Breast epithelium (tissue), 3 donors: ENCODE results near the gene ORM2.

Source experiments
- POLR2A ChIP-seq: fragments of 450-650 bp; IDR thresholded peaks from one replicate; pipeline ENCODE4 v1.6.1; 2016; ENCODE audit warnings: antibody characterized with exemption, mild to moderate bottlenecking, moderate library complexity
- POLR2AphosphoS5 ChIP-seq, 3 donors: sonication (generic); formaldehyde crosslinking; IDR thresholded peaks; one replicate each; pipeline ENCODE4 v1.6.1; 2017; ENCODE audit warnings: antibody characterized with exemption in 3 of 3
- TF ChIP-seq, protein P1 (sequence below), 3 donors: fragments of 450-650 bp; IDR thresholded peaks; one replicate each; pipeline ENCODE4 v1.5.1; 2016 to 2017; ENCODE audit warnings: antibody characterized with exemption in 3 of 3, mild to moderate bottlenecking in 3 of 3, moderate library complexity in 3 of 3

DNA sequence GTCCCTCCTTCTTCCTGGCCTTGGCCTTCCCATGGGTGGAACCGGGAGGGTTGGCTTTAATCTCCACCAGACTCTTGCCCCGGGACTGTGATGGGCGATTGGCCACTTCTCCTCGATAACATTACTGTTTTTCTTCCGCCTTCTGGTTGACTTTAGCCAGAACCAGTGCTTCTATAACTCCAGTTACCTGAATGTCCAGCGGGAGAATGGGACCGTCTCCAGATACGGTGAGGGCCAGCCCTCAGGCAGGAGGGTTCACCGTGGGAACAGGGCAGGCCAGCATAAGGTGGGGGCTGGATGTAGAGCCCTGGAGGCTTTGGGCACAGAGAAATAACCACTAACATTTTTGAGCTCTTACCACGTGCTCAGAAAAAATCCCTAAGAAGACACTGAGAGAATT is 967 bp downstream of the ORM2 start:
- TF ChIP-seq, protein P1, sequence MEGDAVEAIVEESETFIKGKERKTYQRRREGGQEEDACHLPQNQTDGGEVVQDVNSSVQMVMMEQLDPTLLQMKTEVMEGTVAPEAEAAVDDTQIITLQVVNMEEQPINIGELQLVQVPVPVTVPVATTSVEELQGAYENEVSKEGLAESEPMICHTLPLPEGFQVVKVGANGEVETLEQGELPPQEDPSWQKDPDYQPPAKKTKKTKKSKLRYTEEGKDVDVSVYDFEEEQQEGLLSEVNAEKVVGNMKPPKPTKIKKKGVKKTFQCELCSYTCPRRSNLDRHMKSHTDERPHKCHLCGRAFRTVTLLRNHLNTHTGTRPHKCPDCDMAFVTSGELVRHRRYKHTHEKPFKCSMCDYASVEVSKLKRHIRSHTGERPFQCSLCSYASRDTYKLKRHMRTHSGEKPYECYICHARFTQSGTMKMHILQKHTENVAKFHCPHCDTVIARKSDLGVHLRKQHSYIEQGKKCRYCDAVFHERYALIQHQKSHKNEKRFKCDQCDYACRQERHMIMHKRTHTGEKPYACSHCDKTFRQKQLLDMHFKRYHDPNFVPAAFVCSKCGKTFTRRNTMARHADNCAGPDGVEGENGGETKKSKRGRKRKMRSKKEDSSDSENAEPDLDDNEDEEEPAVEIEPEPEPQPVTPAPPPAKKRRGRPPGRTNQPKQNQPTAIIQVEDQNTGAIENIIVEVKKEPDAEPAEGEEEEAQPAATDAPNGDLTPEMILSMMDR (IDR thresholded peaks at IDR 0.05), result no peak
- TF ChIP-seq POLR2AphosphoS5 (IDR thresholded peaks at IDR 0.05) (no peak), POLR2A (no peak)
